Endothelial cell of umbilical vein (primary cell): Measurements from ENCODE around the gene KIF21B. TPM values are rescaled to one million over a fixed set of nuclear protein-coding genes. Genes with fewer than 3 reads are reported as not detected.

ENCODE experiments used
- BruUV-seq: library from RNA; stranded (reverse); fragments of 400-500 nt; replicated peaks from 2 replicates; lab custom pipeline; 2021; lab: Mats Ljungman, UMichigan
- CTCF ChIA-PET: fragments of 300-600, 350-600 bp; sonication (Branson Sonifier 250); formaldehyde crosslinking; loops from one replicate; lab custom pipeline; 2021; ENCODE audit warnings: antibody characterized with exemption, inconsistent platforms; lab: Charles Lee
- POLR2A ChIA-PET: fragments of 300-600, 350-600 bp; sonication (Branson Sonifier 250); formaldehyde crosslinking; loops from one replicate; lab custom pipeline; 2021; ENCODE audit warnings: antibody characterized with exemption, inconsistent platforms; lab: Charles Lee
- DNase-seq: peaks from one replicate; pipeline ENCODE4 v3.0.0-alpha.2; 2011; ENCODE audit warnings: low read depth, low spot score
- FAIRE-seq: peaks from 2 replicates; lab custom pipeline; 2011; peaks lifted over from hg19 to GRCh38; lab: Jason Lieb, UNC
- H2AFZ ChIP-seq: 2 replicates; pipeline ENCODE4 v1.6.0; 2012; ENCODE audit warnings: low read depth, low read length, control low read depth, inconsistent platforms
- H3K27ac ChIP-seq: 2 replicates; pipeline ENCODE4 v1.5.1; 2011; ENCODE audit warnings: low read depth, mild to moderate bottlenecking, control low read depth, low read length, moderate library complexity; ENCODE audit not compliant: insufficient read depth
- H3K27me3 ChIP-seq, 2 experiments: 2 replicates each; pipeline versions ENCODE4 v1.6.0 to v1.6.1; 2011; ENCODE audit warnings: low read length in 2 of 2, mixed read lengths in 1 of 2; ENCODE audit not compliant: control insufficient read depth in 2 of 2, insufficient read depth in 2 of 2
- H3K36me3 ChIP-seq, 2 experiments: 2 replicates in 1 of 2; 3 replicates in 1 of 2; pipeline ENCODE4 v1.5.1; 2011; ENCODE audit warnings: low read length in 2 of 2, mild to moderate bottlenecking in 1 of 2, moderate library complexity in 1 of 2; ENCODE audit not compliant: control insufficient read depth in 2 of 2, insufficient read depth in 2 of 2; ENCODE audit errors: extremely low read depth in 1 of 2
- H3K4me1 ChIP-seq: 3 replicates; pipeline ENCODE4 v1.5.1; 2011; ENCODE audit warnings: mild to moderate bottlenecking, low read length; ENCODE audit not compliant: control insufficient read depth, insufficient read depth; ENCODE audit errors: extremely low read depth
- H3K4me2 ChIP-seq: 2 replicates; pipeline ENCODE4 v1.6.1; 2011; ENCODE audit warnings: low read length, control low read depth, mixed read lengths; ENCODE audit not compliant: insufficient read depth
- H3K4me3 ChIP-seq, 3 experiments: fragments of 200-600 bp in 1 of 3; sonication (generic), shearing (Covaris generic) in 1 of 3; replicated peaks in 1 of 3; 2 replicates each; pipeline ENCODE4 v1.5.1; 2011 to 2016; ENCODE audit warnings: control low read depth in 3 of 3, low read length in 3 of 3, mild to moderate bottlenecking in 2 of 3, inconsistent platforms in 1 of 3, low read depth in 1 of 3, moderate library complexity in 1 of 3; ENCODE audit not compliant: insufficient read depth in 1 of 3
- H3K79me2 ChIP-seq: 2 replicates; pipeline ENCODE4 v1.6.0; 2012; ENCODE audit warnings: low read length, inconsistent platforms; ENCODE audit not compliant: control insufficient read depth, insufficient read depth
- H3K9ac ChIP-seq: replicated peaks from 2 replicates; pipeline ENCODE3; 2011; ENCODE audit warnings: low read length, control low read depth; ENCODE audit not compliant: insufficient read depth; ENCODE audit errors: extremely low read depth
- H3K9me1 ChIP-seq: replicated peaks from 3 replicates; pipeline ENCODE4 v1.6.0; 2011; ENCODE audit warnings: mild to moderate bottlenecking, low read length; ENCODE audit not compliant: control insufficient read depth, insufficient read depth; ENCODE audit errors: extremely low read depth
- H3K9me3 ChIP-seq: replicated peaks from 2 replicates; pipeline ENCODE4 v1.5.1; 2012; ENCODE audit warnings: low read length, inconsistent platforms; ENCODE audit not compliant: control insufficient read depth, insufficient read depth
- H4K20me1 ChIP-seq: replicated peaks from 2 replicates; pipeline ENCODE3; 2011; ENCODE audit warnings: mild to moderate bottlenecking, low read length; ENCODE audit not compliant: control insufficient read depth, insufficient read depth; ENCODE audit errors: extremely low read depth
- CTCF ChIP-seq, 2 donors: IDR thresholded peaks; 1 replicate in 1 of 2; 2 replicates in 1 of 2; pipeline ENCODE4 v1.5.1; 2011; ENCODE audit warnings: low read length in 2 of 2, mild to moderate bottlenecking in 2 of 2, moderate library complexity in 2 of 2, control low read depth in 1 of 2, inconsistent platforms in 1 of 2, low read depth in 1 of 2; ENCODE audit not compliant: insufficient read depth in 1 of 2; ENCODE audit errors: extremely low read depth in 1 of 2
- EZH2 ChIP-seq: IDR thresholded peaks from 2 replicates; pipeline ENCODE4 v1.6.1; 2012; ENCODE audit warnings: borderline replicate concordance, low read depth, mild to moderate bottlenecking, moderate library complexity, low read length, inconsistent platforms; ENCODE audit not compliant: severe bottlenecking
- FOS ChIP-seq: IDR thresholded peaks from 2 replicates; pipeline ENCODE4 v1.6.1; 2011; ENCODE audit warnings: mild to moderate bottlenecking, low read length, moderate library complexity, borderline replicate concordance; ENCODE audit not compliant: insufficient read depth
- GATA2 ChIP-seq: IDR thresholded peaks from 2 replicates; pipeline ENCODE4 v1.7.0; 2011; ENCODE audit warnings: low read depth, mild to moderate bottlenecking, moderate library complexity, mixed read lengths, low read length; ENCODE audit not compliant: insufficient read length, insufficient read depth
- JUN ChIP-seq: IDR thresholded peaks from 2 replicates; pipeline ENCODE4 v1.6.1; 2011; ENCODE audit warnings: borderline replicate concordance, low read depth; ENCODE audit not compliant: insufficient read length, insufficient read depth
- MYC ChIP-seq: IDR thresholded peaks from one replicate; pipeline ENCODE4 v1.6.1; 2011; ENCODE audit warnings: mild to moderate bottlenecking, low read depth, low read length
- POLR2A ChIP-seq: IDR thresholded peaks from 2 replicates; pipeline ENCODE4 v1.6.1; 2012; ENCODE audit warnings: low read depth, mild to moderate bottlenecking, control low read depth, low read length
- POLR2AphosphoS5 ChIP-seq: IDR thresholded peaks from 2 replicates; pipeline ENCODE4 v1.6.1; 2012; ENCODE audit warnings: low read depth, mild to moderate bottlenecking, control low read depth, low read length, moderate library complexity; ENCODE audit not compliant: insufficient read depth
- dilution Hi-C: fragments of 300-500 bp; cut with MboI; formaldehyde crosslinking; loops from one replicate; pipeline ENCODE4 v1.15.0; 2019; ENCODE audit warnings: low sequenced_read_pairs; ENCODE audit not compliant: extremely low pct_ligation_motif_present
- intact Hi-C: fragments of 100-400 bp; cut with micrococcal nuclease; formaldehyde crosslinking; loops from one replicate; pipeline ENCODE4 v1.10.0; 2022
- polyA plus RNA-seq, 4 experiments: library from polyadenylated mRNA; depleted of rRNA in 3 of 4; stranded (reverse) in 3 of 4; unstranded in 1 of 4; fragments of >200 nt; gene quantifications; 2 replicates each; pipeline versions ENCODE4 v1.2.1 to v1.2.3, GENCODE V29; 2011 to 2012; ENCODE audit warnings: missing spikeins in 1 of 4
- total RNA-seq: library from RNA; stranded (reverse); gene quantifications from 2 replicates; pipeline ENCODE4 v1.2.3, GENCODE V29; 2021
- TF ChIP-seq, protein P1 (sequence below): IDR thresholded peaks from 2 replicates; pipeline ENCODE4 v1.6.1; 2011; ENCODE audit not compliant: insufficient read depth, insufficient read length

KIF21B gene
- total and polyA plus RNA-seq, 2 donors (not counting 3 experiments of a cell fraction or from before 2014, with no cell fraction given) = 1.9 to 4.4 TPM

DNA sequence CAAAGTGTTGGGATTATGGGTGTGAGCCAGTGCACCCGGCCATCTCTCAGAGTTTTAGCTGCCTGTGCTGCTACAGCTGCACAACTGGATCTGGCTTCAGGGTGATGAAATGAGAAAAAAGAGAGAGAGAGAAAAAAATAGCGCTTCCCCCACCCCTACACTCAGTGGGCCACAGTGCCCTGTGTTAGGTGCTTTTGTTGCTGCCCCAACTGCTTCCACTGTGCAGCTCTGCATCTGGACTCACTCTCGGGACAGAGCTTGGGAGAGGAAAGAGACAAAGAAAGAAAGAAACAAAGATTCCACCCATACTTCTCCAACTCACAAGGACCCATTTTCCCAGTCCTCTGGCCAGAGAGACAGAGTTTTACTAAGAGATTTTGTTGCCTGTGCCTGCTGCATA lies 78.4 kb downstream of the KIF21B start:
- ChIA-PET CTCF (interaction anchor here (0.9 kb wide), 1 partner anchor 27 kb away, joined by 3 read pairs; no protein-coding TSS in a partner anchor), POLR2A (no interaction called here)
- no peak overlapping the region for H3K9ac ChIP-seq
- no peaks in the 10 kb centered on the region for H3K4me1 ChIP-seq
- H3K27ac ChIP-seq = no peak overlapping the region
- H2AFZ ChIP-seq = no peak overlapping the region
- no peaks in the 10 kb centered on the region for H3K9me3 ChIP-seq
- FAIRE-seq (no peak), DNase-seq (no peak)
- intact Hi-C loops (no loop called here), dilution Hi-C loops (no loop called here)
- no TSS peak for BruUV-seq
- no peak overlapping the region for H3K4me3 ChIP-seq
- no peaks in the 10 kb centered on the region for H3K36me3 ChIP-seq
- H3K4me2 ChIP-seq = no peak overlapping the region
- TF ChIP-seq JUN (no peak), EZH2 (no peak), CTCF (IDR thresholded peaks at IDR 0.05; ENCODE audit: extremely low read depth in 1 of 2, insufficient read depth in 1 of 2, low read depth in 1 of 2, low read length in 2 of 2) (no peak), POLR2AphosphoS5 (no peak), POLR2A (no peak), GATA2 (no peak), MYC (no peak), FOS (no peak)
- TF ChIP-seq, protein P1, sequence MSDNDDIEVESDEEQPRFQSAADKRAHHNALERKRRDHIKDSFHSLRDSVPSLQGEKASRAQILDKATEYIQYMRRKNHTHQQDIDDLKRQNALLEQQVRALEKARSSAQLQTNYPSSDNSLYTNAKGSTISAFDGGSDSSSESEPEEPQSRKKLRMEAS = no peak
- peaks cover 0 to 4% of the 10 kb centered on the region in 2 experiments for H3K27me3 ChIP-seq
- no peaks in the 10 kb centered on the region for H3K79me2 ChIP-seq
- H4K20me1 ChIP-seq = no peaks in the 10 kb centered on the region
- H3K9me1 ChIP-seq = no peaks in the 10 kb centered on the region
